Endothelial cell of umbilical vein (primary cell): ENCODE measurements around the gene MYOM3. TPM values are rescaled to one million over a fixed set of nuclear protein-coding genes. Genes with fewer than 3 reads are reported as not detected.

Source experiments
- BruUV-seq: library from RNA; stranded (reverse); fragments of 400-500 nt; replicated peaks from 2 replicates; lab custom pipeline; 2021; lab: Mats Ljungman, UMichigan
- CTCF ChIA-PET: fragments of 300-600, 350-600 bp; sonication (Branson Sonifier 250); formaldehyde crosslinking; loops from one replicate; lab custom pipeline; 2021; ENCODE audit warnings: antibody characterized with exemption, inconsistent platforms; lab: Charles Lee
- POLR2A ChIA-PET: fragments of 300-600, 350-600 bp; sonication (Branson Sonifier 250); formaldehyde crosslinking; loops from one replicate; lab custom pipeline; 2021; ENCODE audit warnings: antibody characterized with exemption, inconsistent platforms; lab: Charles Lee
- DNase-seq: peaks from one replicate; pipeline ENCODE4 v3.0.0-alpha.2; 2011; ENCODE audit warnings: low read depth, low spot score
- FAIRE-seq: peaks from 2 replicates; lab custom pipeline; 2011; peaks lifted over from hg19 to GRCh38; lab: Jason Lieb, UNC
- H2AFZ ChIP-seq: 2 replicates; pipeline ENCODE4 v1.6.0; 2012; ENCODE audit warnings: low read depth, low read length, control low read depth, inconsistent platforms
- H3K27ac ChIP-seq: 2 replicates; pipeline ENCODE4 v1.5.1; 2011; ENCODE audit warnings: low read depth, mild to moderate bottlenecking, control low read depth, low read length, moderate library complexity; ENCODE audit not compliant: insufficient read depth
- H3K27me3 ChIP-seq, 2 experiments: 2 replicates each; pipeline versions ENCODE4 v1.6.0 to v1.6.1; 2011; ENCODE audit warnings: low read length in 2 of 2, mixed read lengths in 1 of 2; ENCODE audit not compliant: control insufficient read depth in 2 of 2, insufficient read depth in 2 of 2
- H3K36me3 ChIP-seq, 2 experiments: 2 replicates in 1 of 2; 3 replicates in 1 of 2; pipeline ENCODE4 v1.5.1; 2011; ENCODE audit warnings: low read length in 2 of 2, mild to moderate bottlenecking in 1 of 2, moderate library complexity in 1 of 2; ENCODE audit not compliant: control insufficient read depth in 2 of 2, insufficient read depth in 2 of 2; ENCODE audit errors: extremely low read depth in 1 of 2
- H3K4me1 ChIP-seq: 3 replicates; pipeline ENCODE4 v1.5.1; 2011; ENCODE audit warnings: mild to moderate bottlenecking, low read length; ENCODE audit not compliant: control insufficient read depth, insufficient read depth; ENCODE audit errors: extremely low read depth
- H3K4me2 ChIP-seq: 2 replicates; pipeline ENCODE4 v1.6.1; 2011; ENCODE audit warnings: low read length, control low read depth, mixed read lengths; ENCODE audit not compliant: insufficient read depth
- H3K4me3 ChIP-seq, 3 experiments: fragments of 200-600 bp in 1 of 3; sonication (generic), shearing (Covaris generic) in 1 of 3; replicated peaks in 1 of 3; 2 replicates each; pipeline ENCODE4 v1.5.1; 2011 to 2016; ENCODE audit warnings: control low read depth in 3 of 3, low read length in 3 of 3, mild to moderate bottlenecking in 2 of 3, inconsistent platforms in 1 of 3, low read depth in 1 of 3, moderate library complexity in 1 of 3; ENCODE audit not compliant: insufficient read depth in 1 of 3
- H3K79me2 ChIP-seq: 2 replicates; pipeline ENCODE4 v1.6.0; 2012; ENCODE audit warnings: low read length, inconsistent platforms; ENCODE audit not compliant: control insufficient read depth, insufficient read depth
- H3K9ac ChIP-seq: replicated peaks from 2 replicates; pipeline ENCODE3; 2011; ENCODE audit warnings: low read length, control low read depth; ENCODE audit not compliant: insufficient read depth; ENCODE audit errors: extremely low read depth
- H3K9me1 ChIP-seq: replicated peaks from 3 replicates; pipeline ENCODE4 v1.6.0; 2011; ENCODE audit warnings: mild to moderate bottlenecking, low read length; ENCODE audit not compliant: control insufficient read depth, insufficient read depth; ENCODE audit errors: extremely low read depth
- H3K9me3 ChIP-seq: replicated peaks from 2 replicates; pipeline ENCODE4 v1.5.1; 2012; ENCODE audit warnings: low read length, inconsistent platforms; ENCODE audit not compliant: control insufficient read depth, insufficient read depth
- H4K20me1 ChIP-seq: replicated peaks from 2 replicates; pipeline ENCODE3; 2011; ENCODE audit warnings: mild to moderate bottlenecking, low read length; ENCODE audit not compliant: control insufficient read depth, insufficient read depth; ENCODE audit errors: extremely low read depth
- EZH2 ChIP-seq: IDR thresholded peaks from 2 replicates; pipeline ENCODE4 v1.6.1; 2012; ENCODE audit warnings: borderline replicate concordance, low read depth, mild to moderate bottlenecking, moderate library complexity, low read length, inconsistent platforms; ENCODE audit not compliant: severe bottlenecking
- FOS ChIP-seq: IDR thresholded peaks from 2 replicates; pipeline ENCODE4 v1.6.1; 2011; ENCODE audit warnings: mild to moderate bottlenecking, low read length, moderate library complexity, borderline replicate concordance; ENCODE audit not compliant: insufficient read depth
- GATA2 ChIP-seq: IDR thresholded peaks from 2 replicates; pipeline ENCODE4 v1.7.0; 2011; ENCODE audit warnings: low read depth, mild to moderate bottlenecking, moderate library complexity, mixed read lengths, low read length; ENCODE audit not compliant: insufficient read length, insufficient read depth
- JUN ChIP-seq: IDR thresholded peaks from 2 replicates; pipeline ENCODE4 v1.6.1; 2011; ENCODE audit warnings: borderline replicate concordance, low read depth; ENCODE audit not compliant: insufficient read length, insufficient read depth
- MYC ChIP-seq: IDR thresholded peaks from one replicate; pipeline ENCODE4 v1.6.1; 2011; ENCODE audit warnings: mild to moderate bottlenecking, low read depth, low read length
- POLR2A ChIP-seq: IDR thresholded peaks from 2 replicates; pipeline ENCODE4 v1.6.1; 2012; ENCODE audit warnings: low read depth, mild to moderate bottlenecking, control low read depth, low read length
- POLR2AphosphoS5 ChIP-seq: IDR thresholded peaks from 2 replicates; pipeline ENCODE4 v1.6.1; 2012; ENCODE audit warnings: low read depth, mild to moderate bottlenecking, control low read depth, low read length, moderate library complexity; ENCODE audit not compliant: insufficient read depth
- dilution Hi-C: fragments of 300-500 bp; cut with MboI; formaldehyde crosslinking; loops from one replicate; pipeline ENCODE4 v1.15.0; 2019; ENCODE audit warnings: low sequenced_read_pairs; ENCODE audit not compliant: extremely low pct_ligation_motif_present
- intact Hi-C: fragments of 100-400 bp; cut with micrococcal nuclease; formaldehyde crosslinking; loops from one replicate; pipeline ENCODE4 v1.10.0; 2022
- polyA plus RNA-seq, 4 experiments: library from polyadenylated mRNA; depleted of rRNA in 3 of 4; stranded (reverse) in 3 of 4; unstranded in 1 of 4; fragments of >200 nt; gene quantifications; 2 replicates each; pipeline versions ENCODE4 v1.2.1 to v1.2.3, GENCODE V29; 2011 to 2012; ENCODE audit warnings: missing spikeins in 1 of 4
- total RNA-seq: library from RNA; stranded (reverse); gene quantifications from 2 replicates; pipeline ENCODE4 v1.2.3, GENCODE V29; 2021
- TF ChIP-seq, protein P1 (sequence below), 2 donors: IDR thresholded peaks; 1 replicate in 1 of 2; 2 replicates in 1 of 2; pipeline ENCODE4 v1.5.1; 2011; ENCODE audit warnings: low read length in 2 of 2, mild to moderate bottlenecking in 2 of 2, moderate library complexity in 2 of 2, control low read depth in 1 of 2, inconsistent platforms in 1 of 2, low read depth in 1 of 2; ENCODE audit not compliant: insufficient read depth in 1 of 2; ENCODE audit errors: extremely low read depth in 1 of 2
- TF ChIP-seq, protein P2 (sequence below): IDR thresholded peaks from 2 replicates; pipeline ENCODE4 v1.6.1; 2011; ENCODE audit not compliant: insufficient read depth, insufficient read length

MYOM3 gene
- total and polyA plus RNA-seq, 2 donors (not counting 3 experiments of a cell fraction or from before 2014, with no cell fraction given): 0.11 to 0.40 TPM

DNA sequence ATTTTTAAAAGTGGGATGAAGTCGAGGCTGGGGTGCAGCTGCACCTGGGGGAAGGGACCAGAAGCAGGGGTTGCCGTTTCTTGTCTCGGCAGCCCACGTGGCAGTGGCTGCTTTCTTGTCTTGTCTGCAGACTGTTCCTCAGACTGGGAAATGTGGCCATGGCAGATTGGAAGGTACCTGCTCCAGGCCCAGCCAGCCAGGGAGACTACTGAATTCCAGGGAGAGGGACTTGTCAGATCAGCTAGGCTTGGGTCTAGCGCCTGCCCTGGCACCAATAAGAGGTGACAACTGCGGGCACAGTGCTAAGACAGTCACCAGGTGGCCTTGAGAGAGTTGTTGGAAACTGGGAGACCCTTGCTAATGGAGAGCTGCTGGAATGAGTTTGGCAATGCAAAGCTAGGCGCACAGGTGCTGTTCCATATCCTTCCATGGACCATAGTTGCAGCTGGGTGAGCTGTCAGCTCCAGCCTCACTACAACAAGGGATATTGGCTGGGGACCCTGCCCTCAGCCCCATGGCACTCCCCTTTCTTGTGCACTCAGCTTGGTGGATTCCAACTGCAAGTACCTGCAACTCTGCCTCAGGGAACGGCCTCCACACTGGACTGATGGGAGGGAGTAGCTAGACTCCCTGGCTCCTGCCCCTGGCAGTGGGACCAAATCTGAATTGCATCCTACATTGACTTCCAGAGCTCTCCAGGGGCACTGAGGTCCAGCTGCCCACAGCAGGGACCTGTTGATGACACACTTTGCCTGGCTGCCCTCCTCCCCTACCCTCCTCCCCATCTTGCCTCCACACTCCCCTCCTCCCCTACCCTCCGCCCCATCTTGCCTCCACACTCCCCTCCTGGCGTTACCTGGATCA lies 40.9 kb upstream of the MYOM3 start:
- Histone ChIP-seq H2AFZ (no peak overlapping the region), H4K20me1 (no peaks in the 10 kb centered on the region), H3K4me1 (peaks cover 11% of the 10 kb centered on the region), H3K79me2 (no peaks in the 10 kb centered on the region), H3K9me3 (no peaks in the 10 kb centered on the region), H3K9me1 (no peaks in the 10 kb centered on the region), H3K27me3 (peaks cover 11% of the 10 kb centered on the region in 2 experiments), H3K9ac (no peak overlapping the region), H3K36me3 (no peaks in the 10 kb centered on the region), H3K27ac (no peak overlapping the region), H3K4me2 (no peak overlapping the region), H3K4me3 (no peak overlapping the region)
- intact Hi-C loops (loop anchor here (5.0 kb wide), 1 partner anchor 434 kb away; no protein-coding TSS in a partner anchor), dilution Hi-C loops (no loop called here)
- no peak for TF ChIP-seq JUN
- TF ChIP-seq EZH2: no peak
- TF ChIP-seq, protein P1, sequence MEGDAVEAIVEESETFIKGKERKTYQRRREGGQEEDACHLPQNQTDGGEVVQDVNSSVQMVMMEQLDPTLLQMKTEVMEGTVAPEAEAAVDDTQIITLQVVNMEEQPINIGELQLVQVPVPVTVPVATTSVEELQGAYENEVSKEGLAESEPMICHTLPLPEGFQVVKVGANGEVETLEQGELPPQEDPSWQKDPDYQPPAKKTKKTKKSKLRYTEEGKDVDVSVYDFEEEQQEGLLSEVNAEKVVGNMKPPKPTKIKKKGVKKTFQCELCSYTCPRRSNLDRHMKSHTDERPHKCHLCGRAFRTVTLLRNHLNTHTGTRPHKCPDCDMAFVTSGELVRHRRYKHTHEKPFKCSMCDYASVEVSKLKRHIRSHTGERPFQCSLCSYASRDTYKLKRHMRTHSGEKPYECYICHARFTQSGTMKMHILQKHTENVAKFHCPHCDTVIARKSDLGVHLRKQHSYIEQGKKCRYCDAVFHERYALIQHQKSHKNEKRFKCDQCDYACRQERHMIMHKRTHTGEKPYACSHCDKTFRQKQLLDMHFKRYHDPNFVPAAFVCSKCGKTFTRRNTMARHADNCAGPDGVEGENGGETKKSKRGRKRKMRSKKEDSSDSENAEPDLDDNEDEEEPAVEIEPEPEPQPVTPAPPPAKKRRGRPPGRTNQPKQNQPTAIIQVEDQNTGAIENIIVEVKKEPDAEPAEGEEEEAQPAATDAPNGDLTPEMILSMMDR (IDR thresholded peaks at IDR 0.05; ENCODE audit: extremely low read depth in 1 of 2, insufficient read depth in 1 of 2, low read depth in 1 of 2, low read length in 2 of 2): no peak
- no peak for TF ChIP-seq FOS
- no peak for TF ChIP-seq POLR2AphosphoS5
- TF ChIP-seq, protein P2, sequence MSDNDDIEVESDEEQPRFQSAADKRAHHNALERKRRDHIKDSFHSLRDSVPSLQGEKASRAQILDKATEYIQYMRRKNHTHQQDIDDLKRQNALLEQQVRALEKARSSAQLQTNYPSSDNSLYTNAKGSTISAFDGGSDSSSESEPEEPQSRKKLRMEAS: no peak
- no peak for TF ChIP-seq MYC
- no peak for TF ChIP-seq GATA2
- no peak for TF ChIP-seq POLR2A
- FAIRE-seq: no peak
- CTCF ChIA-PET: interaction anchor here (1.2 to 4.1 kb wide), 6 partner anchors 8 to 435 kb away, joined by 3 to 18 read pairs (median 4); no protein-coding TSS in a partner anchor
- BruUV-seq: no TSS peak
- DNase-seq: no peak
- POLR2A ChIA-PET: no interaction called here
